Thoracic aorta (tissue), 2 donors: Measurements from ENCODE around the gene TMEM108. TPM values are rescaled to one million over a fixed set of nuclear protein-coding genes. Genes with fewer than 3 reads are reported as not detected.

ENCODE experiments used
- ATAC-seq: fragments of 150-250 bp; one replicate; pipeline ENCODE4 v1.8.0; 2017; ENCODE audit warnings: low read depth; ENCODE audit not compliant: insufficient number of reproducible peaks, low FRiP score
- DNase-seq: peaks from one replicate; pipeline ENCODE4 v3.0.0-alpha.2; 2020; ENCODE audit warnings: low spot score
- H3K27ac ChIP-seq, 2 donors: fragments of 200-600 bp; sonication (generic); 1 replicate in 1 of 2; 2 replicates in 1 of 2; pipeline ENCODE4 v1.5.1; 2016; ENCODE audit warnings: mild to moderate bottlenecking in 2 of 2, moderate library complexity in 2 of 2
- H3K27me3 ChIP-seq: fragments of 200-600 bp; sonication (generic); replicated peaks from 2 replicates; pipeline ENCODE4 v1.6.0; 2016; ENCODE audit warnings: mild to moderate bottlenecking; ENCODE audit not compliant: insufficient read depth
- H3K36me3 ChIP-seq: fragments of 200-600 bp; sonication (generic); one replicate; pipeline ENCODE4 v1.5.1; 2016
- H3K4me1 ChIP-seq, 2 donors: fragments of 200-600 bp; sonication (generic); 1 replicate in 1 of 2; 2 replicates in 1 of 2; pipeline versions ENCODE4 v1.5.1 to v1.6.0; 2016; ENCODE audit warnings: low read depth in 2 of 2, mild to moderate bottlenecking in 1 of 2; ENCODE audit not compliant: control insufficient read depth in 1 of 2
- H3K4me3 ChIP-seq: fragments of 200-600 bp; sonication (generic); 2 replicates; pipeline ENCODE4 v1.5.1; 2016; ENCODE audit warnings: mild to moderate bottlenecking
- H3K9me3 ChIP-seq: fragments of 200-600 bp; sonication (generic); 2 replicates; pipeline ENCODE4 v1.5.1; 2016
- CTCF ChIP-seq: fragments of 200-600 bp; sonication (generic); IDR thresholded peaks from one replicate; pipeline ENCODE4 v1.5.1; 2019; ENCODE audit warnings: antibody characterized with exemption
- total RNA-seq, 2 donors: library from RNA; depleted of rRNA; stranded (reverse); fragments of >200 nt; gene quantifications; one replicate each; pipeline versions ENCODE4 v1.1.0 to v1.2.3, GENCODE V29; 2016

Gene TMEM108
- total RNA-seq, 2 donors from 2014 or later: 0.28 to 0.41 TPM

- ATAC-seq (no peak), DNase-seq (no peak)
- Histone ChIP-seq H3K27ac (no peak overlapping the region), H3K27me3 (no peaks in the 10 kb centered on the region), H3K4me1 (peaks cover 0 to 5% of the 10 kb centered on the region in 2 donors), H3K4me3 (no peak overlapping the region), H3K9me3 (no peaks in the 10 kb centered on the region), H3K36me3 (no peaks in the 10 kb centered on the region)
- no peak for TF ChIP-seq CTCF
Measured at GRCh38 chr3:133381346-133382109, 343.3 kb downstream of the TMEM108 start.

- DNase-seq: no peak
- no peak overlapping the region for H3K4me3 ChIP-seq
- H3K27me3 ChIP-seq: no peaks in the 10 kb centered on the region
- no peak for TF ChIP-seq CTCF
- H3K9me3 ChIP-seq: no peaks in the 10 kb centered on the region
- no peak for ATAC-seq
- H3K36me3 ChIP-seq: no peaks in the 10 kb centered on the region
- H3K27ac ChIP-seq: no peak overlapping the region
- peaks cover 0 to 5% of the 10 kb centered on the region in 2 donors for H3K4me1 ChIP-seq
Measured at GRCh38 chr3:133383175-133383574, 345.0 kb downstream of the TMEM108 start.

- no peak overlapping the region for H3K27ac ChIP-seq
- no peaks in the 10 kb centered on the region for H3K36me3 ChIP-seq
- DNase-seq: no peak
- no peaks in the 10 kb centered on the region for H3K9me3 ChIP-seq
- no peak for TF ChIP-seq CTCF
- no peaks in the 10 kb centered on the region for H3K27me3 ChIP-seq
- H3K4me3 ChIP-seq: no peak overlapping the region
- H3K4me1 ChIP-seq: peaks cover 0 to 5% of the 10 kb centered on the region in 2 donors
- no peak for ATAC-seq
Measured at GRCh38 chr3:133383741-133384140, 345.6 kb downstream of the TMEM108 start.

- Histone ChIP-seq H3K4me3 (no peak overlapping the region), H3K27me3 (no peaks in the 10 kb centered on the region), H3K4me1 (peaks cover 0 to 5% of the 10 kb centered on the region in 2 donors), H3K27ac (no peak overlapping the region), H3K9me3 (no peaks in the 10 kb centered on the region), H3K36me3 (no peaks in the 10 kb centered on the region)
- peak; percentile 51 for TF ChIP-seq CTCF
- DNase-seq (no peak), ATAC-seq (no peak)
Measured at GRCh38 chr3:133384331-133385027, 346.3 kb downstream of the TMEM108 start.

GRCh38 chr3:133386876-133387275, 348.7 kb downstream of the TMEM108 start:
- Histone ChIP-seq H3K4me3 (no peak overlapping the region), H3K27me3 (no peaks in the 10 kb centered on the region), H3K36me3 (no peaks in the 10 kb centered on the region), H3K4me1 (peaks cover 0 to 5% of the 10 kb centered on the region in 2 donors), H3K27ac (no peak overlapping the region), H3K9me3 (no peaks in the 10 kb centered on the region)
- ATAC-seq: no peak
- no peak for DNase-seq
- no peak for TF ChIP-seq CTCF
